ENCODE results near the gene SLC7A14.

DNA sequence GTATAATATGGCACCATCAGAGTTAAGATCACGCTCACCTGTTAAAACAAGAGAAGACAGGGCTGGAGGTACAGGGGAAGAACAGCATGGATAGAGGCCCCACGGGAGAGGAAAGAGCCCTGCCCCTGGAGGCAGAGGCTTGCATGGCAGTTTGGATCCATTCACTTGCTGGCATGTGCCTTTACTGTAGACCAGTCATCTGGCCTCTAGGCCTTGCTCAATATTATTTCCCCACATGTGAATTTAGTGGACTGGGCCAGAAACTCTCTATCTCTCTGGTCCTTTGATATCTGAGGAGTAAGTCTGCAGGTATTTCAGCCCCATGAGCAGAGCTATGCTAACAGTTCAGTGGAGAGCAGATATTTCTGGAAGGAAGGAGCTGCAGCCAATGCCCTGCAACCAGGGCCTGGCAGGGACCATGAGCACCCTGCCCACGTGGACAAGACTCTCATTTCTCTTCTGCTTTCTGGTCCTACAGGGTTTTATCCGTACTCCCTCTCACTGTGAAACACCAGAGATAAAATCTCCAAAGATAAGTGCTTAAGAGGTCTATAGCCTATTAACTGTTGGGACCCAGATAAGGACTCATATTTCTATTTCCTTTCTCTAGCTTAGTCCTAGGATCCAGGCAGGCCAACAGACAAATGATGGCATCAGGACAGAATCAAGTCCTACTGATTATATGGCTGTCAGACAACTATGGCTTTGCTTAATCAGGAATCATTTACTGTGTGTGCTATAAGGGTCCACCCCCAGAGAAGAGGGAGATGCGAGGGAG, 102.2 kb downstream of the SLC7A14 start:
- TF ChIP-seq POLR2A (IDR thresholded peaks at IDR 0.05; ENCODE audit: low read depth, low read length) = no peak
- TF ChIP-seq POLR2AphosphoS5 (IDR thresholded peaks at IDR 0.05; ENCODE audit: insufficient read depth, low read depth, low read length) = no peak
- TF ChIP-seq, protein P1, sequence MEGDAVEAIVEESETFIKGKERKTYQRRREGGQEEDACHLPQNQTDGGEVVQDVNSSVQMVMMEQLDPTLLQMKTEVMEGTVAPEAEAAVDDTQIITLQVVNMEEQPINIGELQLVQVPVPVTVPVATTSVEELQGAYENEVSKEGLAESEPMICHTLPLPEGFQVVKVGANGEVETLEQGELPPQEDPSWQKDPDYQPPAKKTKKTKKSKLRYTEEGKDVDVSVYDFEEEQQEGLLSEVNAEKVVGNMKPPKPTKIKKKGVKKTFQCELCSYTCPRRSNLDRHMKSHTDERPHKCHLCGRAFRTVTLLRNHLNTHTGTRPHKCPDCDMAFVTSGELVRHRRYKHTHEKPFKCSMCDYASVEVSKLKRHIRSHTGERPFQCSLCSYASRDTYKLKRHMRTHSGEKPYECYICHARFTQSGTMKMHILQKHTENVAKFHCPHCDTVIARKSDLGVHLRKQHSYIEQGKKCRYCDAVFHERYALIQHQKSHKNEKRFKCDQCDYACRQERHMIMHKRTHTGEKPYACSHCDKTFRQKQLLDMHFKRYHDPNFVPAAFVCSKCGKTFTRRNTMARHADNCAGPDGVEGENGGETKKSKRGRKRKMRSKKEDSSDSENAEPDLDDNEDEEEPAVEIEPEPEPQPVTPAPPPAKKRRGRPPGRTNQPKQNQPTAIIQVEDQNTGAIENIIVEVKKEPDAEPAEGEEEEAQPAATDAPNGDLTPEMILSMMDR (IDR thresholded peaks at IDR 0.05; ENCODE audit: extremely low read depth in 1 of 2, insufficient read depth in 1 of 2, low read depth in 1 of 2, low read length in 2 of 2) = peak in 1 of 2 donors; percentile 32
- no peak for TF ChIP-seq EZH2 (IDR thresholded peaks at IDR 0.05; ENCODE audit: borderline replicate concordance, low read depth, low read length, severe bottlenecking)
- no peak for TF ChIP-seq MYC (IDR thresholded peaks at IDR 0.05; ENCODE audit: low read depth, low read length)
